Measurements from ENCODE around the gene CCDC60. TPM values are rescaled to one million over a fixed set of nuclear protein-coding genes. Genes with fewer than 3 reads are reported as not detected.

CCDC60 gene
- total RNA-seq, 1 donor: not detected

GRCh38 chr12:119431151-119431550 lies 96.6 kb downstream of the CCDC60 start:
- Histone ChIP-seq H3K9me3 (ENCODE audit: low read depth, low read length) (no peaks in the 10 kb centered on the region), H3K4me1 (ENCODE audit: insufficient read depth, low read length) (no peaks in the 10 kb centered on the region), H3K4me3 (ENCODE audit: low read length) (no peak overlapping the region), H3K27me3 (ENCODE audit: insufficient read depth, low read length) (no peaks in the 10 kb centered on the region)

- Histone ChIP-seq H3K4me1 (ENCODE audit: insufficient read depth, low read length) (no peaks in the 10 kb centered on the region), H3K9me3 (ENCODE audit: low read depth, low read length) (no peaks in the 10 kb centered on the region), H3K4me3 (ENCODE audit: low read length) (no peak overlapping the region), H3K27me3 (ENCODE audit: insufficient read depth, low read length) (no peaks in the 10 kb centered on the region)
Measured at GRCh38 chr12:119432949-119433348, 98.4 kb downstream of the CCDC60 start.

GRCh38 chr12:119440803-119441360 lies 106.4 kb downstream of the CCDC60 start:
- H3K4me3 ChIP-seq (ENCODE audit: low read length): no peak overlapping the region
- H3K4me1 ChIP-seq (ENCODE audit: insufficient read depth, low read length): no peaks in the 10 kb centered on the region
- H3K27me3 ChIP-seq (ENCODE audit: insufficient read depth, low read length): no peaks in the 10 kb centered on the region
- no peaks in the 10 kb centered on the region for H3K9me3 ChIP-seq (ENCODE audit: low read depth, low read length)

GRCh38 chr12:119444462-119445044 lies 110.0 kb downstream of the CCDC60 start:
- no peaks in the 10 kb centered on the region for H3K27me3 ChIP-seq (ENCODE audit: insufficient read depth, low read length)
- H3K4me3 ChIP-seq (ENCODE audit: low read length): no peak overlapping the region
- H3K4me1 ChIP-seq (ENCODE audit: insufficient read depth, low read length): no peaks in the 10 kb centered on the region
- H3K9me3 ChIP-seq (ENCODE audit: low read depth, low read length): no peaks in the 10 kb centered on the region

- no peaks in the 10 kb centered on the region for H3K9me3 ChIP-seq (ENCODE audit: low read depth, low read length)
- H3K27me3 ChIP-seq (ENCODE audit: insufficient read depth, low read length): no peaks in the 10 kb centered on the region
- H3K4me3 ChIP-seq (ENCODE audit: low read length): no peak overlapping the region
- no peaks in the 10 kb centered on the region for H3K4me1 ChIP-seq (ENCODE audit: insufficient read depth, low read length)
Measured at GRCh38 chr12:119446459-119446858, 111.9 kb downstream of the CCDC60 start.

GRCh38 chr12:119447126-119447525 lies 112.6 kb downstream of the CCDC60 start:
- no peaks in the 10 kb centered on the region for H3K4me1 ChIP-seq (ENCODE audit: insufficient read depth, low read length)
- no peaks in the 10 kb centered on the region for H3K27me3 ChIP-seq (ENCODE audit: insufficient read depth, low read length)
- no peak overlapping the region for H3K4me3 ChIP-seq (ENCODE audit: low read length)
- H3K9me3 ChIP-seq (ENCODE audit: low read depth, low read length): no peaks in the 10 kb centered on the region

GRCh38 chr12:119447618-119448017 lies 113.1 kb downstream of the CCDC60 start:
- Histone ChIP-seq H3K4me1 (ENCODE audit: insufficient read depth, low read length) (no peaks in the 10 kb centered on the region), H3K4me3 (ENCODE audit: low read length) (no peak overlapping the region), H3K27me3 (ENCODE audit: insufficient read depth, low read length) (no peaks in the 10 kb centered on the region), H3K9me3 (ENCODE audit: low read depth, low read length) (no peaks in the 10 kb centered on the region)

- Histone ChIP-seq H3K27me3 (ENCODE audit: insufficient read depth, low read length) (no peaks in the 10 kb centered on the region), H3K9me3 (ENCODE audit: low read depth, low read length) (no peaks in the 10 kb centered on the region), H3K4me1 (ENCODE audit: insufficient read depth, low read length) (no peaks in the 10 kb centered on the region), H3K4me3 (ENCODE audit: low read length) (no peak overlapping the region)
Measured at GRCh38 chr12:119448611-119449131, 114.1 kb downstream of the CCDC60 start.

GRCh38 chr12:119450771-119451170 lies 116.2 kb downstream of the CCDC60 start:
- Histone ChIP-seq H3K4me1 (ENCODE audit: insufficient read depth, low read length) (no peaks in the 10 kb centered on the region), H3K4me3 (ENCODE audit: low read length) (no peak overlapping the region), H3K27me3 (ENCODE audit: insufficient read depth, low read length) (no peaks in the 10 kb centered on the region), H3K9me3 (ENCODE audit: low read depth, low read length) (no peaks in the 10 kb centered on the region)

- Histone ChIP-seq H3K4me3 (ENCODE audit: low read length) (no peak overlapping the region), H3K4me1 (ENCODE audit: insufficient read depth, low read length) (no peaks in the 10 kb centered on the region), H3K9me3 (ENCODE audit: low read depth, low read length) (peaks cover 5% of the 10 kb centered on the region), H3K27me3 (ENCODE audit: insufficient read depth, low read length) (no peaks in the 10 kb centered on the region)
Measured at GRCh38 chr12:119456824-119457223, 122.3 kb downstream of the CCDC60 start.

- H3K4me3 ChIP-seq (ENCODE audit: low read length): no peak overlapping the region
- no peaks in the 10 kb centered on the region for H3K4me1 ChIP-seq (ENCODE audit: insufficient read depth, low read length)
- no peaks in the 10 kb centered on the region for H3K27me3 ChIP-seq (ENCODE audit: insufficient read depth, low read length)
- peaks cover 5% of the 10 kb centered on the region for H3K9me3 ChIP-seq (ENCODE audit: low read depth, low read length)
Measured at GRCh38 chr12:119457271-119457670, 122.7 kb downstream of the CCDC60 start.

- Histone ChIP-seq H3K4me1 (ENCODE audit: insufficient read depth, low read length) (no peaks in the 10 kb centered on the region), H3K27me3 (ENCODE audit: insufficient read depth, low read length) (no peaks in the 10 kb centered on the region), H3K9me3 (ENCODE audit: low read depth, low read length) (peaks cover 5% of the 10 kb centered on the region), H3K4me3 (ENCODE audit: low read length) (no peak overlapping the region)
Measured at GRCh38 chr12:119459481-119459880, 125.0 kb downstream of the CCDC60 start.

GRCh38 chr12:119460876-119461275 lies 126.3 kb downstream of the CCDC60 start:
- no peaks in the 10 kb centered on the region for H3K4me1 ChIP-seq (ENCODE audit: insufficient read depth, low read length)
- no peak overlapping the region for H3K4me3 ChIP-seq (ENCODE audit: low read length)
- peaks cover 5% of the 10 kb centered on the region for H3K9me3 ChIP-seq (ENCODE audit: low read depth, low read length)
- H3K27me3 ChIP-seq (ENCODE audit: insufficient read depth, low read length): no peaks in the 10 kb centered on the region

- Histone ChIP-seq H3K9me3 (ENCODE audit: low read depth, low read length) (peaks cover 5% of the 10 kb centered on the region), H3K4me3 (ENCODE audit: low read length) (no peak overlapping the region), H3K27me3 (ENCODE audit: insufficient read depth, low read length) (no peaks in the 10 kb centered on the region), H3K4me1 (ENCODE audit: insufficient read depth, low read length) (no peaks in the 10 kb centered on the region)
Measured at GRCh38 chr12:119461636-119462214, 127.2 kb downstream of the CCDC60 start.

- H3K9me3 ChIP-seq (ENCODE audit: low read depth, low read length): peaks cover 5% of the 10 kb centered on the region
- no peaks in the 10 kb centered on the region for H3K27me3 ChIP-seq (ENCODE audit: insufficient read depth, low read length)
- no peaks in the 10 kb centered on the region for H3K4me1 ChIP-seq (ENCODE audit: insufficient read depth, low read length)
- H3K4me3 ChIP-seq (ENCODE audit: low read length): no peak overlapping the region
Measured at GRCh38 chr12:119463211-119463926, 128.8 kb downstream of the CCDC60 start.

Measured in mononuclear cell (primary cell).